HEK293 (cell line): Measurements from ENCODE around the gene HP1BP3.
A peak's percentile ranks its signal among the peaks of the same experiment; 100 is the strongest.

Experiments
- CTCF ChIA-PET: fragments of 350-600 bp; formaldehyde crosslinking; extraction: SDS; loops from one replicate; lab custom pipeline; 2021; ENCODE audit warnings: antibody characterized with exemption; lab: Yijun Ruan, JAX
- POLR2A ChIA-PET: fragments of 300-600 bp; formaldehyde crosslinking; extraction: SDS; loops from one replicate; lab custom pipeline; 2020; ENCODE audit warnings: antibody characterized with exemption, inconsistent platforms; lab: Yijun Ruan, JAX
- H3K27ac ChIP-seq: fragments of 200-500 bp; sonication (Bioruptor generic); 2 replicates; pipeline ENCODE4 v1.5.1; 2014; ENCODE audit warnings: low read depth, low read length, control low read depth, inconsistent platforms; ENCODE audit errors: extremely low read depth
- H3K36me3 ChIP-seq, 2 experiments: fragments of 200-500 bp in 1 of 2; sonication (Bioruptor generic) in 1 of 2; 1 replicate in 1 of 2; 2 replicates in 1 of 2; pipeline ENCODE4 v1.5.1; 2014 to 2017; ENCODE audit warnings: inconsistent platforms in 2 of 2, low read length in 2 of 2; ENCODE audit not compliant: control insufficient read depth in 2 of 2, insufficient read depth in 1 of 2
- H3K4me1 ChIP-seq: fragments of 200-500 bp; sonication (Bioruptor generic); 2 replicates; pipeline ENCODE4 v1.5.1; 2014; ENCODE audit warnings: mild to moderate bottlenecking, low read length, inconsistent platforms; ENCODE audit not compliant: control insufficient read depth, insufficient read depth
- H3K4me3 ChIP-seq: 2 replicates; pipeline ENCODE4 v1.5.1; 2011; ENCODE audit warnings: low read depth, mild to moderate bottlenecking, control low read depth, low read length, moderate library complexity
- H3K9me3 ChIP-seq: fragments of 200-500 bp; sonication (Bioruptor generic); 2 replicates; pipeline ENCODE4 v1.5.1; 2014; ENCODE audit warnings: low read depth, low read length, inconsistent platforms; ENCODE audit not compliant: control insufficient read depth, insufficient read depth
- EGR2 ChIP-seq: fragments of 450-650 bp; formaldehyde crosslinking; IDR thresholded peaks from 2 replicates; pipeline ENCODE4 v1.5.1; 2016; ENCODE audit warnings: low read depth, missing biosample characterization, missing genetic modification characterization
- GFI1B ChIP-seq: fragments of 450-650 bp; formaldehyde crosslinking; IDR thresholded peaks from 2 replicates; pipeline ENCODE4 v1.5.1; 2016; ENCODE audit warnings: missing biosample characterization, missing genetic modification characterization
- GLIS2 ChIP-seq: fragments of 450-650 bp; formaldehyde crosslinking; IDR thresholded peaks from 2 replicates; pipeline ENCODE4 v1.5.1; 2016; ENCODE audit warnings: missing biosample characterization, missing genetic modification characterization
- HOXA7 ChIP-seq: sonication (generic); formaldehyde crosslinking; IDR thresholded peaks from 2 replicates; pipeline ENCODE4 v1.8.1; 2022; ENCODE audit warnings: missing genetic modification reagents, borderline replicate concordance
- KLF1 ChIP-seq: fragments of 450-650 bp; formaldehyde crosslinking; IDR thresholded peaks from 2 replicates; pipeline ENCODE4 v1.5.1; 2016; ENCODE audit warnings: missing biosample characterization, missing genetic modification characterization
- REPIN1 ChIP-seq: fragments of 450-650 bp; formaldehyde crosslinking; IDR thresholded peaks from 2 replicates; pipeline ENCODE4 v1.5.1; 2017; ENCODE audit warnings: missing biosample characterization, missing genetic modification characterization, low read depth
- SALL2 ChIP-seq: fragments of 450-650 bp; formaldehyde crosslinking; IDR thresholded peaks from 2 replicates; pipeline ENCODE4 v1.5.0; 2017; ENCODE audit warnings: missing biosample characterization, mild to moderate bottlenecking, missing genetic modification characterization, borderline replicate concordance
- SP2 ChIP-seq: fragments of 450-650 bp; formaldehyde crosslinking; IDR thresholded peaks from 2 replicates; pipeline ENCODE4 v1.5.1; 2016; ENCODE audit warnings: missing biosample characterization, missing genetic modification characterization
- WT1 ChIP-seq: fragments of 450-650 bp; formaldehyde crosslinking; IDR thresholded peaks from 2 replicates; pipeline ENCODE4 v1.5.1; 2016; ENCODE audit warnings: missing biosample characterization, missing genetic modification characterization
- ZFHX2 ChIP-seq: fragments of 450-650 bp; formaldehyde crosslinking; conservative IDR thresholded peaks from 2 replicates; pipeline ENCODE4 v1.5.1; 2016; ENCODE audit warnings: missing biosample characterization, missing genetic modification characterization
- ZIC2 ChIP-seq: fragments of 450-650 bp; formaldehyde crosslinking; IDR thresholded peaks from 2 replicates; pipeline ENCODE4 v1.5.1; 2016; ENCODE audit warnings: missing biosample characterization, missing genetic modification characterization
- ZNF184 ChIP-seq: fragments of 450-650 bp; IDR thresholded peaks from 2 replicates; pipeline ENCODE4 v1.5.1; 2018; ENCODE audit warnings: missing biosample characterization, mild to moderate bottlenecking, missing genetic modification characterization
- ZNF274 ChIP-seq, 2 experiments: fragments of 200-500 bp in 1 of 2; fragments of 450-650 bp in 1 of 2; sonication (Bioruptor generic) in 1 of 2; formaldehyde crosslinking in 1 of 2; IDR thresholded peaks; 2 replicates each; pipeline versions ENCODE4 v1.5.1 to v1.6.1; 2014 to 2016; ENCODE audit warnings: borderline replicate concordance in 1 of 2, inconsistent platforms in 1 of 2, low read length in 1 of 2, missing biosample characterization in 1 of 2, missing genetic modification characterization in 1 of 2
- ZNF341 ChIP-seq: fragments of 450-650 bp; formaldehyde crosslinking; IDR thresholded peaks from 2 replicates; pipeline ENCODE4; 2016; ENCODE audit warnings: low read depth, missing biosample characterization, missing genetic modification characterization
- ZNF426 ChIP-seq: fragments of 450-650 bp; formaldehyde crosslinking; IDR thresholded peaks from 2 replicates; pipeline ENCODE4 v1.5.1; 2017; ENCODE audit warnings: missing biosample characterization, missing genetic modification characterization, mild to moderate bottlenecking, inconsistent platforms, moderate library complexity
- TF ChIP-seq, protein P1 (sequence below): fragments of 450-650 bp; formaldehyde crosslinking; IDR thresholded peaks from 2 replicates; pipeline ENCODE4 v1.5.1; 2016; ENCODE audit warnings: missing biosample characterization, missing genetic modification characterization, low read depth
- TF ChIP-seq, protein P2 (sequence below): fragments of 450-650 bp; formaldehyde crosslinking; IDR thresholded peaks from 2 replicates; pipeline ENCODE4 v1.5.1; 2016; ENCODE audit warnings: missing biosample characterization, missing genetic modification characterization
- TF ChIP-seq, protein P3 (sequence below): fragments of 450-650 bp; formaldehyde crosslinking; IDR thresholded peaks from 2 replicates; pipeline ENCODE4 v1.5.1; 2016; ENCODE audit warnings: missing biosample characterization, missing genetic modification characterization
- TF ChIP-seq, protein P4 (sequence below): fragments of 450-650 bp; formaldehyde crosslinking; IDR thresholded peaks from 2 replicates; pipeline ENCODE4 v1.5.1; 2016; ENCODE audit warnings: missing biosample characterization, missing genetic modification characterization
- TF ChIP-seq, protein P5 (sequence below): IDR thresholded peaks from 2 replicates; pipeline ENCODE4 v1.6.1; 2011; ENCODE audit warnings: mild to moderate bottlenecking, low read depth, low read length, borderline replicate concordance
- TF ChIP-seq, protein P6 (sequence below): fragments of 450-650 bp; formaldehyde crosslinking; optimal IDR thresholded peaks from 2 replicates; pipeline ENCODE3; 2016; ENCODE audit warnings: missing biosample characterization, mild to moderate bottlenecking, missing genetic modification characterization
- TF ChIP-seq, protein P7 (sequence below): fragments of 450-650 bp; formaldehyde crosslinking; IDR thresholded peaks from 2 replicates; pipeline ENCODE4 v1.5.1; 2017; ENCODE audit warnings: missing biosample characterization, missing genetic modification characterization

The HP1BP3 gene

DNA sequence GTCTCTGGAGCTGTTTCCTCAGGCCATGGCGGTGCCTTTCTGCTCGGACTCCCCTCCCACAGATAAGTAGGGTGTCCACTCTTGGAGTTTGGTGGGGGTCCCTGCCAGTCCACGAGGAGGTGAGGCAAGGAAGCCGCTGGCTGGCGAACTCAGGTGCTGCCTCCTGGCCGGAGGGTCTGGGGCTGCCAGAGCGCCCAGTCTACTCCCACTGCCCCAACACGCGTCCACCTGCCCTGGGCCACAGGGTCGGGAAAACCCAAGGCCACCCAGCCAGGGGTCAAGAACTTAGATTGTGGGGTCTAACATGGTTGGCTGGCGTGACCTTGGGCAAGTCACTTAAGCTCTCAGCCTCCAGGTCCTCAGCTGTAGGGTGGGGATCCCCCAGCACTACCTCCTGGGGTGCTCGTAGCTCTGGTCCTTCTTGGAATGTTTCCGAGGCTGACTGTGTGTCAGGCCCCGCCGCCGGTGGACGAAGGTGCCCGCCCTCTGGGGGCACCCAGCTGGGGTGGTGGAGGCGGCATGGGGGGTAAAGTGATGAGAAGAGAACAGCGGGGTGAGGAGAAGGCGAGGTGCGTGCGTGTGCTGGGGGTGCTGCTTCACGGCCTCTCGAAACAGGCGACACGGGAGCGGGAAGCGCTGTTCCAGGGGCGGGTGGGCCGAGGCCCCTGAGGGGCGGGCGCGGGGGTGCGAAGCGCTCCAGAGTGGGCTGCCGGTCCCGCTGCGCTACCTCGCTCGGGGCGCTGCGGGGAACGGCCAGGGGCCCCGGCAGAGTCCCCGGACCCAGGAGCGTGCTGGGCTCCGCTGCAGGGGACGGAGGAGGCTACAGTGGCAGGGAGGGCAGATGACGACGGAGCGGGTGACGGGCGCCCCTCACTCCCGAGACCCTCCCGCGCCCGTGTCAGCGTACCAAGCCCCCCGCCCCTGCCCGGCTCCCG, 55.8 kb downstream of the HP1BP3 start (continued):
- no peak for TF ChIP-seq REPIN1 (tag by site-specific recombination)
- TF ChIP-seq, protein P1, sequence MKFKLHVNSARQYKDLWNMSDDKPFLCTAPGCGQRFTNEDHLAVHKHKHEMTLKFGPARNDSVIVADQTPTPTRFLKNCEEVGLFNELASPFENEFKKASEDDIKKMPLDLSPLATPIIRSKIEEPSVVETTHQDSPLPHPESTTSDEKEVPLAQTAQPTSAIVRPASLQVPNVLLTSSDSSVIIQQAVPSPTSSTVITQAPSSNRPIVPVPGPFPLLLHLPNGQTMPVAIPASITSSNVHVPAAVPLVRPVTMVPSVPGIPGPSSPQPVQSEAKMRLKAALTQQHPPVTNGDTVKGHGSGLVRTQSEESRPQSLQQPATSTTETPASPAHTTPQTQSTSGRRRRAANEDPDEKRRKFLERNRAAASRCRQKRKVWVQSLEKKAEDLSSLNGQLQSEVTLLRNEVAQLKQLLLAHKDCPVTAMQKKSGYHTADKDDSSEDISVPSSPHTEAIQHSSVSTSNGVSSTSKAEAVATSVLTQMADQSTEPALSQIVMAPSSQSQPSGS: no peak
- no peak for TF ChIP-seq KLF1 (tag by site-specific recombination)
- TF ChIP-seq SP2 (tag by site-specific recombination): 0 out of 2 replicates have a peak, but pooled peaks have one; percentile 4
- TF ChIP-seq ZFHX2: peak; percentile 32; the same call in 1 of the 2 replicates
- peak; percentile 28; the same call in 1 of the 2 replicates for TF ChIP-seq EGR2 (tag by site-specific recombination)
- TF ChIP-seq, protein P2, sequence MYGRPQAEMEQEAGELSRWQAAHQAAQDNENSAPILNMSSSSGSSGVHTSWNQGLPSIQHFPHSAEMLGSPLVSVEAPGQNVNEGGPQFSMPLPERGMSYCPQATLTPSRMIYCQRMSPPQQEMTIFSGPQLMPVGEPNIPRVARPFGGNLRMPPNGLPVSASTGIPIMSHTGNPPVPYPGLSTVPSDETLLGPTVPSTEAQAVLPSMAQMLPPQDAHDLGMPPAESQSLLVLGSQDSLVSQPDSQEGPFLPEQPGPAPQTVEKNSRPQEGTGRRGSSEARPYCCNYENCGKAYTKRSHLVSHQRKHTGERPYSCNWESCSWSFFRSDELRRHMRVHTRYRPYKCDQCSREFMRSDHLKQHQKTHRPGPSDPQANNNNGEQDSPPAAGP (tag by site-specific recombination): 0 out of 2 replicates have a peak, but pooled peaks have one; percentile 19
- TF ChIP-seq GFI1B (tag by site-specific recombination): no peak
- TF ChIP-seq, protein P3, sequence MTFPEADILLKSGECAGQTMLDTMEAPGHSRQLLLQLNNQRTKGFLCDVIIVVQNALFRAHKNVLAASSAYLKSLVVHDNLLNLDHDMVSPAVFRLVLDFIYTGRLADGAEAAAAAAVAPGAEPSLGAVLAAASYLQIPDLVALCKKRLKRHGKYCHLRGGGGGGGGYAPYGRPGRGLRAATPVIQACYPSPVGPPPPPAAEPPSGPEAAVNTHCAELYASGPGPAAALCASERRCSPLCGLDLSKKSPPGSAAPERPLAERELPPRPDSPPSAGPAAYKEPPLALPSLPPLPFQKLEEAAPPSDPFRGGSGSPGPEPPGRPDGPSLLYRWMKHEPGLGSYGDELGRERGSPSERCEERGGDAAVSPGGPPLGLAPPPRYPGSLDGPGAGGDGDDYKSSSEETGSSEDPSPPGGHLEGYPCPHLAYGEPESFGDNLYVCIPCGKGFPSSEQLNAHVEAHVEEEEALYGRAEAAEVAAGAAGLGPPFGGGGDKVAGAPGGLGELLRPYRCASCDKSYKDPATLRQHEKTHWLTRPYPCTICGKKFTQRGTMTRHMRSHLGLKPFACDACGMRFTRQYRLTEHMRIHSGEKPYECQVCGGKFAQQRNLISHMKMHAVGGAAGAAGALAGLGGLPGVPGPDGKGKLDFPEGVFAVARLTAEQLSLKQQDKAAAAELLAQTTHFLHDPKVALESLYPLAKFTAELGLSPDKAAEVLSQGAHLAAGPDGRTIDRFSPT: peak; percentile 79
- TF ChIP-seq ZIC2: peak; percentile 63
- TF ChIP-seq GLIS2 (tag by site-specific recombination): peak; percentile 91
- no peak for TF ChIP-seq SALL2 (tag by site-specific recombination)
- no peak for TF ChIP-seq WT1 (tag by site-specific recombination)
- TF ChIP-seq ZNF274 (IDR thresholded peaks at IDR 0.05; ENCODE audit: low read length): no peak
- TF ChIP-seq ZNF274 (tag by site-specific recombination; IDR thresholded peaks at IDR 0.05; ENCODE audit: borderline replicate concordance): no peak
- TF ChIP-seq, protein P4, sequence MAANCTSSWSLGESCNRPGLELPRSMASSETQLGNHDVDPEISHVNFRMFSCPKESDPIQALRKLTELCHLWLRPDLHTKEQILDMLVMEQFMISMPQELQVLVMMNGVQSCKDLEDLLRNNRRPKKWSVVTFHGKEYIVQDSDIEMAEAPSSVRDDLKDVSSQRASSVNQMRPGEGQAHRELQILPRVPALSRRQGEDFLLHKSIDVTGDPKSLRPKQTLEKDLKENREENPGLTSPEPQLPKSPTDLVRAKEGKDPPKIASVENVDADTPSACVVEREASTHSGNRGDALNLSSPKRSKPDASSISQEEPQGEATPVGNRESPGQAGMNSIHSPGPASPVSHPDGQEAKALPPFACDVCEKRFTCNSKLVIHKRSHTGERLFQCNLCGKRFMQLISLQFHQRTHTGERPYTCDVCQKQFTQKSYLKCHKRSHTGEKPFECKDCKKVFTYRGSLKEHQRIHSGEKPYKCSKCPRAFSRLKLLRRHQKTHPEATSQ (tag by site-specific recombination): no peak
- TF ChIP-seq, all 188 proteins: peak for 11

DNA sequence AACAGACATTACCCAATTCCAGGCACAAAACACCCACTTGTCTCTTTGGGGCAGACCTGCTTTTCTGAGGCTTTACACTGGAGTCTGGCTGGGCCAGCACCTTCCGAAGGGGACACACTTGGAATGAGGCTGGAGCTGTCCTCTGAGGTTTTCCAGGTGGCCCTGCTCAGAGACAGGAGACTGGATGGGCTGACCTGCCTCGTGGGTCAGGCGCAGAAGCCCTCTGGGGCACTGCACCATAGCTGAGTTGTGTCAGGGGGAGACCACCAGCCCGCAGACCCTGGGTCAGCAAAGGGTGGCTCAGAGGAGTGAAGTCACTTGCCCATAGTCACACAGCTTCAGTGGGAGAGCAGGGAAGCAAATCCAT, 56.4 kb downstream of the HP1BP3 start:
- Histone ChIP-seq H3K27ac (no peak overlapping the region), H3K9me3 (no peaks in the 10 kb centered on the region), H3K4me1 (peaks cover 8% of the 10 kb centered on the region), H3K4me3 (no peak overlapping the region), H3K36me3 (no peaks in the 10 kb centered on the region)
- POLR2A ChIA-PET: interaction anchor here (1.8 kb wide), 1 partner anchor 13 kb away, joined by 4 read pairs; the partner anchor contains the start of gene KIF17
- CTCF ChIA-PET: interaction anchor here (0.6 kb wide), 1 partner anchor 452 kb away, joined by 3 read pairs; no protein-coding TSS in a partner anchor
- TF ChIP-seq, protein P5, sequence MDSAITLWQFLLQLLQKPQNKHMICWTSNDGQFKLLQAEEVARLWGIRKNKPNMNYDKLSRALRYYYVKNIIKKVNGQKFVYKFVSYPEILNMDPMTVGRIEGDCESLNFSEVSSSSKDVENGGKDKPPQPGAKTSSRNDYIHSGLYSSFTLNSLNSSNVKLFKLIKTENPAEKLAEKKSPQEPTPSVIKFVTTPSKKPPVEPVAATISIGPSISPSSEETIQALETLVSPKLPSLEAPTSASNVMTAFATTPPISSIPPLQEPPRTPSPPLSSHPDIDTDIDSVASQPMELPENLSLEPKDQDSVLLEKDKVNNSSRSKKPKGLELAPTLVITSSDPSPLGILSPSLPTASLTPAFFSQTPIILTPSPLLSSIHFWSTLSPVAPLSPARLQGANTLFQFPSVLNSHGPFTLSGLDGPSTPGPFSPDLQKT: no peak
- TF ChIP-seq, protein P6, sequence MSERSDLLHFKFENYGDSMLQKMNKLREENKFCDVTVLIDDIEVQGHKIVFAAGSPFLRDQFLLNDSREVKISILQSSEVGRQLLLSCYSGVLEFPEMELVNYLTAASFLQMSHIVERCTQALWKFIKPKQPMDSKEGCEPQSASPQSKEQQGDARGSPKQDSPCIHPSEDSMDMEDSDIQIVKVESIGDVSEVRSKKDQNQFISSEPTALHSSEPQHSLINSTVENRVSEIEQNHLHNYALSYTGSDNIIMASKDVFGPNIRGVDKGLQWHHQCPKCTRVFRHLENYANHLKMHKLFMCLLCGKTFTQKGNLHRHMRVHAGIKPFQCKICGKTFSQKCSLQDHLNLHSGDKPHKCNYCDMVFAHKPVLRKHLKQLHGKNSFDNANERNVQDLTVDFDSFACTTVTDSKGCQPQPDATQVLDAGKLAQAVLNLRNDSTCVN (tag by site-specific recombination): no peak
- no peak for TF ChIP-seq ZNF184 (tag by site-specific recombination)
- no peak for TF ChIP-seq ZNF341 (tag by site-specific recombination)
- no peak for TF ChIP-seq HOXA7
- no peak for TF ChIP-seq ZNF426
- TF ChIP-seq, protein P7, sequence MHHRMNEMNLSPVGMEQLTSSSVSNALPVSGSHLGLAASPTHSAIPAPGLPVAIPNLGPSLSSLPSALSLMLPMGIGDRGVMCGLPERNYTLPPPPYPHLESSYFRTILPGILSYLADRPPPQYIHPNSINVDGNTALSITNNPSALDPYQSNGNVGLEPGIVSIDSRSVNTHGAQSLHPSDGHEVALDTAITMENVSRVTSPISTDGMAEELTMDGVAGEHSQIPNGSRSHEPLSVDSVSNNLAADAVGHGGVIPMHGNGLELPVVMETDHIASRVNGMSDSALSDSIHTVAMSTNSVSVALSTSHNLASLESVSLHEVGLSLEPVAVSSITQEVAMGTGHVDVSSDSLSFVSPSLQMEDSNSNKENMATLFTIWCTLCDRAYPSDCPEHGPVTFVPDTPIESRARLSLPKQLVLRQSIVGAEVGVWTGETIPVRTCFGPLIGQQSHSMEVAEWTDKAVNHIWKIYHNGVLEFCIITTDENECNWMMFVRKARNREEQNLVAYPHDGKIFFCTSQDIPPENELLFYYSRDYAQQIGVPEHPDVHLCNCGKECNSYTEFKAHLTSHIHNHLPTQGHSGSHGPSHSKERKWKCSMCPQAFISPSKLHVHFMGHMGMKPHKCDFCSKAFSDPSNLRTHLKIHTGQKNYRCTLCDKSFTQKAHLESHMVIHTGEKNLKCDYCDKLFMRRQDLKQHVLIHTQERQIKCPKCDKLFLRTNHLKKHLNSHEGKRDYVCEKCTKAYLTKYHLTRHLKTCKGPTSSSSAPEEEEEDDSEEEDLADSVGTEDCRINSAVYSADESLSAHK (tag by site-specific recombination): 0 out of 2 replicates have a peak, but pooled peaks have one; percentile 0
